Peyer's patch (tissue), 4 donors: Measurements from ENCODE around the gene CTSO.

ENCODE experiments used
- CTCF ChIP-seq, 6 experiments: fragments of 450-650 bp in 4 of 6; fragments of 200-600 bp in 2 of 6; sonication (generic) in 1 of 6; IDR thresholded peaks; one replicate each; pipeline ENCODE4 v1.5.1; 2017 to 2019; ENCODE audit warnings: antibody characterized with exemption in 6 of 6, mild to moderate bottlenecking in 3 of 6, moderate library complexity in 1 of 6
- POLR2A ChIP-seq, 2 donors: fragments of 450-650 bp; IDR thresholded peaks; one replicate each; pipeline ENCODE4 v1.5.1; 2017; ENCODE audit warnings: antibody characterized with exemption in 2 of 2, mild to moderate bottlenecking in 2 of 2, moderate library complexity in 2 of 2

DNA sequence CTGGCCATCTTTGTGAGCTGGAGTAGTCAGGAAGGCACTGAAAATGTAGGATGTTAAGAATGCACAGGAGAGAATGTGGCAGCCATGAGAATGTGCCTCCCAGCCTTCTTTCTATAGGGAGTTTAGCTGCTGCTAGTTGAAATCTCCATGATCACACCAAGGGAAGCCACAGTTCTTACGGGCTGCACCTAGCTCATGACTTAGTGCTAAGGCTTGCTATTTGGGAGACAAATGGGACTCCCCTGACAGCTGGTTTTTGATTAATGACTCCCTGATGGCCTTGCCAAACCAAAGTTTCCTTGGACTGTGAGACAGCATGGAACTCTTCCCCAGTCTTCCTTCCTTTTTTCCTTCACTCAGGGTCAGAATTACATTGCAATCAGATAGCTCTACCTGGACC, 9.2 kb downstream of the CTSO start:
- TF ChIP-seq CTCF (IDR thresholded peaks at IDR 0.05): no peak
- no peak for TF ChIP-seq POLR2A (IDR thresholded peaks at IDR 0.05)
